ENCODE measurements around the gene PA2G4. TPM values are rescaled to one million over a fixed set of nuclear protein-coding genes. Genes with fewer than 3 reads are reported as not detected.
A peak's percentile ranks its signal among the peaks of the same experiment; 100 is the strongest.

PA2G4 gene
- total RNA-seq, 2 experiments from 2014 or later, result 51.0 to 61.0 TPM

GRCh38 chr12:56141946-56142784 is 37.8 kb downstream of the PA2G4 start:
- Histone ChIP-seq H3K27ac (ENCODE audit: low read depth in 1 of 2, low read length in 2 of 2) (peak overlapping the region in 1 of 2 donors; percentile 13), H3K9me3 (ENCODE audit: control insufficient read depth in 1 of 2, insufficient read depth in 1 of 2, low read length in 2 of 2) (no peaks in the 10 kb centered on the region), H3K4me1 (ENCODE audit: insufficient read depth, low read length) (peaks cover 67% of the 10 kb centered on the region), H3K4me3 (ENCODE audit: low read length) (no peak overlapping the region), H3K36me3 (ENCODE audit: insufficient read depth, low read length) (peaks cover 81% of the 10 kb centered on the region), H3K27me3 (ENCODE audit: control insufficient read depth in 1 of 2, insufficient read depth in 2 of 2, low read length in 2 of 2) (no peaks in the 10 kb centered on the region)
- no peak for ATAC-seq (ENCODE audit: poor library complexity)
- CTCF ChIA-PET, result interaction anchor here (1.3 to 2.7 kb wide), 2 partner anchors 15 to 47 kb away, joined by 5 to 13 read pairs; partner anchors contain the start of genes ESYT1 and SMARCC2
- intact Hi-C loops (cut with DNase I, micrococcal nuclease), result no loop called here
- Mint-ChIP-seq H3K9me3 (no peaks in the 10 kb centered on the region), H3K4me1 (ENCODE audit: low read depth) (peaks cover 59% of the 10 kb centered on the region), H3K36me3 (ENCODE audit: low read depth) (peaks cover 85% of the 10 kb centered on the region), H3K4me3 (no peak overlapping the region), H3K27ac (peak overlapping the region; percentile 81), H3K27me3 (no peaks in the 10 kb centered on the region)
- POLR2A ChIA-PET, result interaction anchor here (0.7 to 6.3 kb wide), 4 partner anchors 8 to 14 kb away, joined by 3 to 35 read pairs (median 6); partner anchors contain the start of genes ESYT1 and MYL6B
- no peak for TF ChIP-seq CTCF (IDR thresholded peaks at IDR 0.05)
- DNase-seq, result no peak

GRCh38 chr12:56143217-56143616 is 38.9 kb downstream of the PA2G4 start:
- TF ChIP-seq CTCF (IDR thresholded peaks at IDR 0.05), result no peak
- no peaks in the 10 kb centered on the region for H3K27me3 ChIP-seq (ENCODE audit: control insufficient read depth in 1 of 2, insufficient read depth in 2 of 2, low read length in 2 of 2)
- Mint-ChIP-seq H3K4me1 (ENCODE audit: low read depth) (peaks cover 49% of the 10 kb centered on the region), H3K27me3 (no peaks in the 10 kb centered on the region), H3K36me3 (ENCODE audit: low read depth) (peaks cover 74% of the 10 kb centered on the region), H3K27ac (peak overlapping the region; percentile 81), H3K4me3 (no peak overlapping the region), H3K9me3 (no peaks in the 10 kb centered on the region)
- no peak overlapping the region for H3K4me3 ChIP-seq (ENCODE audit: low read length)
- peak overlapping the region in 1 of 2 donors; percentile 7 for H3K27ac ChIP-seq (ENCODE audit: low read depth in 1 of 2, low read length in 2 of 2)
- intact Hi-C loops (cut with DNase I, micrococcal nuclease), result no loop called here
- ATAC-seq (ENCODE audit: poor library complexity) (peak; percentile 43), DNase-seq (peak in 3 of 14 experiments; percentile 14 to 59 (median 51))
- peaks cover 70% of the 10 kb centered on the region for H3K36me3 ChIP-seq (ENCODE audit: insufficient read depth, low read length)
- ChIA-PET CTCF (interaction anchor here (0.5 to 2.7 kb wide), 3 partner anchors 17 to 58 kb away, joined by 3 to 13 read pairs (median 10); partner anchors contain the start of gene SMARCC2), POLR2A (interaction anchor here (0.7 to 6.3 kb wide), 5 partner anchors 7 to 15 kb away, joined by 3 to 35 read pairs (median 7); partner anchors contain the start of genes ESYT1, MYL6 and MYL6B)
- H3K9me3 ChIP-seq (ENCODE audit: control insufficient read depth in 1 of 2, insufficient read depth in 1 of 2, low read length in 2 of 2), result no peaks in the 10 kb centered on the region
- H3K4me1 ChIP-seq (ENCODE audit: insufficient read depth, low read length), result peaks cover 58% of the 10 kb centered on the region

- DNase-seq, result no peak
- ChIA-PET POLR2A (interaction anchor here (0.9 to 2.0 kb wide), 4 partner anchors 12 to 19 kb away, joined by 3 to 10 read pairs (median 5); partner anchors contain the start of genes ESYT1 and MYL6), CTCF (interaction anchor here (2.0 to 2.7 kb wide), 2 partner anchors 18 to 46 kb away, joined by 10 to 13 read pairs; partner anchors contain the start of gene SMARCC2)
- H3K9me3 ChIP-seq (ENCODE audit: control insufficient read depth in 1 of 2, insufficient read depth in 1 of 2, low read length in 2 of 2), result no peaks in the 10 kb centered on the region
- peaks cover 68% of the 10 kb centered on the region for H3K36me3 Mint-ChIP-seq (ENCODE audit: low read depth)
- intact Hi-C loops (cut with DNase I, micrococcal nuclease), result no loop called here
- peaks cover 64% of the 10 kb centered on the region for H3K36me3 ChIP-seq (ENCODE audit: insufficient read depth, low read length)
- H3K9me3 Mint-ChIP-seq, result no peaks in the 10 kb centered on the region
- H3K4me3 Mint-ChIP-seq, result no peak overlapping the region
- ATAC-seq (ENCODE audit: poor library complexity), result no peak
- no peaks in the 10 kb centered on the region for H3K27me3 Mint-ChIP-seq
- peak overlapping the region in 1 of 2 donors; percentile 7 for H3K27ac ChIP-seq (ENCODE audit: low read depth in 1 of 2, low read length in 2 of 2)
- peak overlapping the region; percentile 81 for H3K27ac Mint-ChIP-seq
- no peak for TF ChIP-seq CTCF (IDR thresholded peaks at IDR 0.05)
- H3K27me3 ChIP-seq (ENCODE audit: control insufficient read depth in 1 of 2, insufficient read depth in 2 of 2, low read length in 2 of 2), result no peaks in the 10 kb centered on the region
- no peak overlapping the region for H3K4me3 ChIP-seq (ENCODE audit: low read length)
- peaks cover 51% of the 10 kb centered on the region for H3K4me1 ChIP-seq (ENCODE audit: insufficient read depth, low read length)
- H3K4me1 Mint-ChIP-seq (ENCODE audit: low read depth), result peaks cover 42% of the 10 kb centered on the region
These were observed 39.5 kb downstream of the PA2G4 start for GRCh38 chr12:56143870-56144269.
